Stomach (tissue), 9 donors: Measurements from ENCODE around the gene ATP2A3. TPM values are rescaled to one million over a fixed set of nuclear protein-coding genes. Genes with fewer than 3 reads are reported as not detected.

Experiments
- DNase-seq, 2 donors: peaks; one replicate each; pipeline versions ENCODE4 v3.0.0 to v3.0.0-alpha.2; 2013 to 2019
- H3K27ac ChIP-seq, 5 donors: fragments of 200-600 bp in 4 of 5; sonication (generic) in 4 of 5; one replicate each; pipeline ENCODE4 v1.5.1; 2013 to 2019; ENCODE audit warnings: mild to moderate bottlenecking in 1 of 5, moderate library complexity in 1 of 5
- H3K27me3 ChIP-seq, 3 donors: fragments of 200-600 bp; sonication (generic); one replicate each; pipeline ENCODE4 v1.5.1; 2017 to 2019; ENCODE audit warnings: mixed run types in 1 of 3
- H3K36me3 ChIP-seq, 4 donors: fragments of 200-600 bp; sonication (generic); 1 replicate in 3 of 4; 2 replicates in 1 of 4; pipeline ENCODE4 v1.5.1; 2016 to 2019
- H3K4me1 ChIP-seq, 4 donors: fragments of 200-600 bp; sonication (generic); one replicate each; pipeline ENCODE4 v1.5.1; 2016 to 2019
- H3K4me3 ChIP-seq, 4 donors: fragments of 200-600 bp; sonication (generic) in 3 of 4; one replicate each; pipeline ENCODE4 v1.5.1; 2016 to 2019; ENCODE audit warnings: mild to moderate bottlenecking in 1 of 4
- H3K9me3 ChIP-seq, 4 donors: fragments of 200-600 bp; sonication (generic); one replicate each; pipeline ENCODE4 v1.5.1; 2016 to 2019
- CTCF ChIP-seq, 7 experiments: fragments of 450-650 bp in 4 of 7; fragments of 200-600 bp in 3 of 7; sonication (generic) in 3 of 7; IDR thresholded peaks; one replicate each; pipeline ENCODE4 v1.5.1; 2016 to 2019; ENCODE audit warnings: antibody characterized with exemption in 7 of 7, control low read depth in 2 of 7, mild to moderate bottlenecking in 1 of 7
- EP300 ChIP-seq: sonication (generic); formaldehyde crosslinking; IDR thresholded peaks from one replicate; pipeline ENCODE4 v1.6.1; 2017; ENCODE audit warnings: antibody characterized with exemption
- POLR2A ChIP-seq, 4 donors: fragments of 450-650 bp; IDR thresholded peaks; one replicate each; pipeline ENCODE4 v1.6.1; 2016; ENCODE audit warnings: antibody characterized with exemption in 4 of 4, control low read depth in 2 of 4, mild to moderate bottlenecking in 1 of 4, moderate library complexity in 1 of 4
- POLR2AphosphoS5 ChIP-seq, 3 donors: sonication (generic); formaldehyde crosslinking; IDR thresholded peaks; one replicate each; pipeline ENCODE4 v1.6.1; 2016; ENCODE audit warnings: antibody characterized with exemption in 3 of 3
- WGBS, 5 donors: extraction: QIAGEN DNeasy Blood & Tissue Kit in 3 of 5; methylation state at CpG; one replicate each; pipeline versions ENCODE4 v1.1.5 to v1.1.7; 2013 to 2018; 5-methylcytosine and 5-hydroxymethylcytosine counted together
- intact Hi-C: fragments of 100-400 bp; cut with DNase I; formaldehyde crosslinking; loops from one replicate; pipeline ENCODE4 v1.15.1; 2023; ENCODE audit warnings: low total_unique reads
- polyA plus RNA-seq, 3 donors: library from polyadenylated mRNA; stranded (reverse); fragments of 200-250 nt; gene quantifications; one replicate each; pipeline ENCODE4 v1.2.3, GENCODE V29; 2013
- total RNA-seq, 5 donors: library from RNA; depleted of rRNA; stranded (reverse); fragments of >200 nt; gene quantifications; one replicate each; pipeline versions ENCODE4 v1.1.0 to v1.2.3, GENCODE V29; 2014 to 2016
- donor health status: healthy with polysubstance abuse.
- donor health status: Bipolar disorder and iron deficiency.
- donor health status: healthy.

Gene ATP2A3
- total and polyA plus RNA-seq, 8 donors, result 10.4 to 1,069 (median 64.1) TPM

- Histone ChIP-seq H3K36me3 (no peaks in the 10 kb centered on the region), H3K27ac (no peak overlapping the region), H3K9me3 (peaks cover 0 to 9% (median 7%) of the 10 kb centered on the region in 4 donors), H3K4me3 (no peak overlapping the region), H3K4me1 (peaks cover 10 to 22% (median 15%) of the 10 kb centered on the region in 4 donors), H3K27me3 (peaks cover 0 to 11% (median 0%) of the 10 kb centered on the region in 3 donors)
- no peak for TF ChIP-seq CTCF (IDR thresholded peaks at IDR 0.05)
- no peak for TF ChIP-seq EP300
- no peak for TF ChIP-seq POLR2A (IDR thresholded peaks at IDR 0.05)
- no peak for TF ChIP-seq POLR2AphosphoS5 (IDR thresholded peaks at IDR 0.05)
- no peak for DNase-seq
- WGBS, 5 donors, result 89 to 96% (median 93%) methylated on average over 12 of the region's 12 CpGs
- intact Hi-C loops, result no loop called here
Observed at GRCh38 chr17:3990386-3991127, 26.3 kb upstream of the ATP2A3 start.

- peak overlapping the region in 1 of 5 donors; percentile 27 for H3K27ac ChIP-seq
- H3K4me3 ChIP-seq, result no peak overlapping the region
- DNase-seq, result no peak
- peaks cover 11 to 30% (median 17%) of the 10 kb centered on the region in 4 donors for H3K4me1 ChIP-seq
- TF ChIP-seq CTCF (IDR thresholded peaks at IDR 0.05) (no peak), EP300 (no peak), POLR2AphosphoS5 (IDR thresholded peaks at IDR 0.05) (no peak), POLR2A (IDR thresholded peaks at IDR 0.05) (no peak)
- H3K36me3 ChIP-seq, result no peaks in the 10 kb centered on the region
- H3K9me3 ChIP-seq, result no peaks in the 10 kb centered on the region
- intact Hi-C loops, result no loop called here
- H3K27me3 ChIP-seq, result peaks cover 0 to 12% (median 0%) of the 10 kb centered on the region in 3 donors
- 86 to 93% (median 89%) methylated on average over 24 of the region's 24 CpGs for WGBS, 5 donors
Observed at GRCh38 chr17:3989041-3989886, 25.0 kb upstream of the ATP2A3 start.

GRCh38 chr17:3988297-3989040 is 24.2 kb upstream of the ATP2A3 start:
- peaks cover 0 to 12% (median 0%) of the 10 kb centered on the region in 3 donors for H3K27me3 ChIP-seq
- peaks cover 11 to 36% (median 20%) of the 10 kb centered on the region in 4 donors for H3K4me1 ChIP-seq
- peak in 1 of 2 donors; percentile 53 for DNase-seq
- 66 to 76% (median 69%) methylated on average over 4 of the region's 4 CpGs for WGBS, 5 donors
- H3K4me3 ChIP-seq, result no peak overlapping the region
- TF ChIP-seq CTCF (IDR thresholded peaks at IDR 0.05) (no peak), EP300 (no peak), POLR2A (IDR thresholded peaks at IDR 0.05) (no peak), POLR2AphosphoS5 (IDR thresholded peaks at IDR 0.05) (no peak)
- intact Hi-C loops, result no loop called here
- no peaks in the 10 kb centered on the region for H3K9me3 ChIP-seq
- H3K27ac ChIP-seq, result peak overlapping the region in 1 of 5 donors; percentile 27
- no peaks in the 10 kb centered on the region for H3K36me3 ChIP-seq

GRCh38 chr17:3986939-3987335 is 22.7 kb upstream of the ATP2A3 start:
- Histone ChIP-seq H3K27ac (no peak overlapping the region), H3K9me3 (no peaks in the 10 kb centered on the region), H3K4me3 (no peak overlapping the region), H3K4me1 (peaks cover 11 to 36% (median 21%) of the 10 kb centered on the region in 4 donors), H3K36me3 (no peaks in the 10 kb centered on the region), H3K27me3 (peaks cover 0 to 12% (median 0%) of the 10 kb centered on the region in 3 donors)
- intact Hi-C loops, result no loop called here
- WGBS, 5 donors, result 80 to 94% (median 90%) methylated on average over 8 of the region's 8 CpGs
- DNase-seq, result no peak
- no peak for TF ChIP-seq POLR2AphosphoS5 (IDR thresholded peaks at IDR 0.05)
- no peak for TF ChIP-seq POLR2A (IDR thresholded peaks at IDR 0.05)
- no peak for TF ChIP-seq CTCF (IDR thresholded peaks at IDR 0.05)
- TF ChIP-seq EP300, result no peak
